Measurements from ENCODE around the gene RAB22A. TPM values are rescaled to one million over a fixed set of nuclear protein-coding genes. Genes with fewer than 3 reads are reported as not detected.

The RAB22A gene
- total RNA-seq, 1 donor from 2014 or later, result 17.4 TPM

DNA sequence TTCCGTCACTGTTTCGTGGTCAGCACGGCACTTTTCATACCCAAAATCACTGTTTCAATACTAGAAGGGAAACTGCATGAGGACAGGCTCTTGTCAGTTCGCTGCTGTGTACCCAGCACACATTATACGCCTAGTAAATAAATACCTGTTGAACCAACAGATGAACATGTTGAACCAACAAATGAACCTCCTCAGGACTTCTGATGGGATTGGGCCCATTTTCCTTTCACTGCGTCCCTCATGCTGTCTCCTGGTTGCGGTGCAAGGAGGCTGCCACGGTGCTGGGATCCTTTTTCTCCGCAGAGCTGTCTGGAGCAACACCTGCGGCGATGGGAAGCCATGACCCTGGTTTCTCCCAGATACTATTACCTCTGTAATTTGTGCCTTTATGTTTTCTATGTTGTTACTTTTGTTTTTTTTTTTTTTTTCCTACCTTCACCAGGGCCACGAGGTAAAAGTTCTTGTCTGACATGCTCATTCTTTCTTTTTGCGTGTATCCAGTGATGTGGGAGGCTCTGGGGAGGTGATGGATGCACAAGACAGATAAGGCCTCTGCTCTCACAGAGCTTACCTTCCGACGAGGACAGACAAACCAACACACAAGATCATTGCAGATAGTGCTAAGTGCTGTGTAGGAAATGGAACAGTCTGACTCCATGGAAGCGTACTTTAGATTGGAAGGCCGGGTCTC is 80.6 kb downstream of the RAB22A start:
- Mint-ChIP-seq H3K27ac (peak overlapping the region; percentile 93), H3K4me3 (peak overlapping the region; percentile 89), H3K9me3 (no peaks in the 10 kb centered on the region), H3K4me1 (peaks cover 35% of the 10 kb centered on the region), H3K36me3 (ENCODE audit: low read depth) (peaks cover 27% of the 10 kb centered on the region), H3K27me3 (peaks cover 7% of the 10 kb centered on the region)
- intact Hi-C loops (cut with micrococcal nuclease), result loop anchor here (1.0 to 5.0 kb wide), 5 partner anchors 19 to 998 kb away; partner anchors contain the start of genes RAB22A, RBM38 and STX16
- DNase-seq, result no peak

DNA sequence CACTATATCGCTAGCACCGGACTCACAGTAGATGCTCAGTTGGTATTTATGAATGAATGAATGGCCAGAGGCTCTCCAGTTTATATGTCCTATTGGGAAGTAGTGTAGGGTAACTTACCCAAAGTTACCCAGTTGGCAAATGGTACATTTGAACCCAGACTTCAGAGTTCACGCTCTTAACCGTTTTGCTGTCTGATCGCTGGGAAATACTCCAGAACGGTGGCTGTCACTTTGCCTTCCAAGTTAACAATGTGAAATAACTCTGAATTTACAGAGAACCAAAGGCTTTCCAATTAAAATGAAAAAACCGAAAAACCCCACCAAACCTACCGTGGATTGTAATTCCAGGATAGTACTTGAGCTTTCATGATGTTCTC is 81.1 kb downstream of the RAB22A start:
- Mint-ChIP-seq H3K27me3 (peaks cover 6% of the 10 kb centered on the region), H3K4me3 (peak overlapping the region; percentile 89), H3K27ac (peak overlapping the region; percentile 93), H3K9me3 (no peaks in the 10 kb centered on the region), H3K36me3 (ENCODE audit: low read depth) (peaks cover 27% of the 10 kb centered on the region), H3K4me1 (peaks cover 38% of the 10 kb centered on the region)
- intact Hi-C loops (cut with micrococcal nuclease), result no loop called here
- DNase-seq, result no peak

DNA sequence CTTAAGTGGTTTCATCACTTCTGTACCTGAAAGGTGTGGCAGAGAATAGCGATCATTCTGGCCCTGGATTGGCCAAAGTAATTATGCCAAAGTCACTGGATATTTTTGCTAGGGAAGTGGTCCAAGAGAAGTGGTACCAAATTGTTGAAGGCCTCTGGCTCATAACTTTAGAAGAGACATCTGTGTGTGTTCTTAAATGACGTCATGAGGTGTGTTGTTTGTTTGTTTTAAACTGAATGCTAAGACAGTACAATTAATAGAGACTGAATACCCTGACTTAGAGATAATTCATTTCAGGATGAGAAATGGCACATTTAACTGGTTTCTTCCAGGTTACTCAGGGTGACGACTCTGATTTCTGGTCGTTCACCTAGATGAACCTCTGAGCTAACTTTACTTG is 82.8 kb downstream of the RAB22A start:
- DNase-seq, result no peak
- no peaks in the 10 kb centered on the region for H3K9me3 Mint-ChIP-seq
- peaks cover 36% of the 10 kb centered on the region for H3K36me3 Mint-ChIP-seq (ENCODE audit: low read depth)
- intact Hi-C loops (cut with micrococcal nuclease), result no loop called here
- no peaks in the 10 kb centered on the region for H3K27me3 Mint-ChIP-seq
- peaks cover 47% of the 10 kb centered on the region for H3K4me1 Mint-ChIP-seq
- no peak overlapping the region for H3K27ac Mint-ChIP-seq
- H3K4me3 Mint-ChIP-seq, result peak overlapping the region; percentile 15

DNA sequence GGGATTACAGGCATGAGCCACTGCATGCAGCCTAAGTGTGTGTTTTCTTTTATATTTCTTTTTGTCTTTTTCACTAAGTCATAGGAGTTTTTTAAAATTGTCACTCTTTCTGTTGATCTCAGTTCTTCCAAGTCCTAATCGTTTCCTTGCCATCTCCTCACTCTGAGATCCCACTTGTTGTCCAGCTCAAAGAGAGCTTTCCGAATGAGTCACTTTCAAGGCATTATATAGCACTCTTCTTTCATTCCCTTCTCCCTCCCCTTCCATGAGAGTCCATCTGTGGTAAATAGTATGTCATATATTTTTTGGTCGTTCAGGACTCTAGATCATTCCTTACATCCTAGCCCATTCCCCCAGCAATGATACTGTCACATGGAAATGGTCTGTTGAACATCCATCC is 83.8 kb downstream of the RAB22A start:
- intact Hi-C loops (cut with micrococcal nuclease), result no loop called here
- Mint-ChIP-seq H3K36me3 (ENCODE audit: low read depth) (peaks cover 43% of the 10 kb centered on the region), H3K27me3 (no peaks in the 10 kb centered on the region), H3K27ac (no peak overlapping the region), H3K9me3 (no peaks in the 10 kb centered on the region), H3K4me3 (no peak overlapping the region), H3K4me1 (peaks cover 53% of the 10 kb centered on the region)
- no peak for DNase-seq

DNA sequence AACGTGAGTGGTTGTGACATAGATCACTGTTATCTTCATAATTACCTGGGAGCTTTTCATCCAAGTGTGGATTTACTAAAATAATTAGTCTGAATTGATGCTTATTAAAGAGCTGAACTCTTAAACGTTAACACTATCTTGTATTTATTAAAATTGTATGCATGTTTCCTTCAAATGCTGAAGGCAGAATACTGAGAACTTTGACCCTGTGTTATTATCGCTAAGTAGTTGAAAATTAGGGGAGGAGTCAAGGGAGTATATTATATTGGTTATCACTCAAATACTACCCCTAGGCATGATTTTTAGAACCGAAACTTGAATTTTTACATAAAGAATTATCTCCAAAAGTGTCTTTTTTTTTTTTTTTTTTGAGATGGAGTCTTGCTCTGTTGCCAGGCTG is 85.3 kb downstream of the RAB22A start:
- Mint-ChIP-seq H3K36me3 (ENCODE audit: low read depth) (peaks cover 50% of the 10 kb centered on the region), H3K9me3 (no peaks in the 10 kb centered on the region), H3K4me1 (peaks cover 60% of the 10 kb centered on the region), H3K4me3 (no peak overlapping the region), H3K27ac (no peak overlapping the region), H3K27me3 (no peaks in the 10 kb centered on the region)
- no peak for DNase-seq
- intact Hi-C loops (cut with micrococcal nuclease), result no loop called here

DNA sequence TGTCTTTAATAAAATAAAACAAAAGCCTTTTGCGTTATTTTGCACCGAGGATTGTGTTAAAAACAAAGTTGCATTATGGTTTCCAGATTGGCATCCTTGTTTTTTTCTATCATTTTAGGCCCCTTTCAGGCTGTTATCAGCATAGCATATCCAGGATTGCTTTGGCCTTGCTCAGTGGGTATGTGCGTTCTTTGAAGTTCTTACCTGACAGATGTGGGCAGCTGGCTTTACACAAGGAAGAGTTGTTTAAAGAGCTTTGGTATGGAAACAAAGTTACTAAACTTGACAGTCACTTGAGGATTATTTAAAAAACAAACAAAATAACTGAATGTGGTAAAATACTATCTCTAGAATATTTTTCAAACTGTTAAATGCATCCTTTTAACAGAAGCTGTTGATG is 86.1 kb downstream of the RAB22A start:
- Mint-ChIP-seq H3K36me3 (ENCODE audit: low read depth) (peaks cover 45% of the 10 kb centered on the region), H3K27ac (no peak overlapping the region), H3K27me3 (no peaks in the 10 kb centered on the region), H3K4me3 (no peak overlapping the region), H3K4me1 (peaks cover 59% of the 10 kb centered on the region), H3K9me3 (no peaks in the 10 kb centered on the region)
- DNase-seq, result no peak
- intact Hi-C loops (cut with micrococcal nuclease), result no loop called here

DNA sequence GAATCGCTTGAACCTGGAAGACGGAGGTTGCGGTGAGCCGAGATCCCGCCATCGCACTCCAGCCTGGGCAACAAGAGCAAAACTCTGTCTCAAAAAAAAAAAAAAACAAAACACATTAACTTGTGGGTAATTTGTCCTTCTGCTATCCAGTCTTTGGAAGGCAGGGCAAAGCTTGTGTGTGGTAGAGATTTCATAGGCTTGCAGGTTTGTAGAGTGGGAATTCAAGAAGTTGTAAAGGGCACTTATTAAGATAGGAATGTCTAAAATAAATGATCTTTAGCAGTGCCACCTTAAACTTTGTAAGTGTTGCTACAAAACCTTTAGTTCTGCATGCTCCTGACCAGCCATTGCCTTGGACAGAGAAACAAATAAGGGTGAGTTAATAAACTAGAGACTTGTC is 87.9 kb downstream of the RAB22A start:
- H3K27ac Mint-ChIP-seq, result no peak overlapping the region
- peaks cover 29% of the 10 kb centered on the region for H3K36me3 Mint-ChIP-seq (ENCODE audit: low read depth)
- H3K4me1 Mint-ChIP-seq, result peaks cover 46% of the 10 kb centered on the region
- no peaks in the 10 kb centered on the region for H3K27me3 Mint-ChIP-seq
- intact Hi-C loops (cut with micrococcal nuclease), result no loop called here
- H3K4me3 Mint-ChIP-seq, result no peak overlapping the region
- no peak for DNase-seq
- H3K9me3 Mint-ChIP-seq, result no peaks in the 10 kb centered on the region

DNA sequence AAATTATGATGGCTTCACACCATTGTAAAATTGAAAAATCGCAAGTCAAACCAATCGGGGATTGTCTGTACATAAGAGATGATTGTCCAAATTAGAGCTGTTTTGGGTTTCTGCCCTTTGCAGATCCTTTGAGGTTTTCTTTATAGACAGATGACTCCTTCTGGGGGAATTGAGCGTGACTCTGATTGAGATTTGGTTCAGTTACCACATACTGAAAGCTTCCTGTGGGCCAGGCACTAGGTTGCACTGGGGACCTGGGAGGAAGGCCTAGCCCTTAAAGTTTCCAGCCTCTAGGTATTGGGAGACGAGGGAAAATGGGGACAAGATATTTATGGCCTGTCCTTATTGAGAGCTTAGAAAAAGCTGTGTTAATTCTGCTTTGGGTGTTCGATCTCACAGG is 88.7 kb downstream of the RAB22A start:
- Mint-ChIP-seq H3K36me3 (ENCODE audit: low read depth) (peaks cover 25% of the 10 kb centered on the region), H3K4me3 (no peak overlapping the region), H3K4me1 (peaks cover 42% of the 10 kb centered on the region), H3K27me3 (no peaks in the 10 kb centered on the region), H3K27ac (peak overlapping the region; percentile 21), H3K9me3 (no peaks in the 10 kb centered on the region)
- DNase-seq, result no peak
- intact Hi-C loops (cut with micrococcal nuclease), result no loop called here

DNA sequence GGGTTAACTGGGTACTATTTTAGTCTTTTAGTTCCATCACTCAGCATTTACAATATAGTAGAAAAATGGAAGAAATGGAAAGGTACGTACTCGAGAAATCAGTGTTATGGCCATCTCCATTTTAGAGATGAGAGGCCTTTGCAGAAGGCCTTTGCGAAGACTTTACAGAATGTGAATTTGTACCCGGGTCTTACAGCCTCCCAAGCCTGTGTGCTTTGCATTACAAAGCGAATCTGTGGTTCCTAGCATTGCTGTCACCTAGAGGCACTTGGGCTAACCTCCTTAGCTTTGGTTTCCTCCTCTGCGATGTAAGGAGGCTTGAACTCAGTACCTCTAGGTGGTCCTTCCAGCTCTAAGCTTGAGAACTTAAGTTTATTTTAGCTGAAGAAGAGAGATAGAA is 90.4 kb downstream of the RAB22A start:
- no peak overlapping the region for H3K4me3 Mint-ChIP-seq
- no peak for DNase-seq
- H3K4me1 Mint-ChIP-seq, result peaks cover 34% of the 10 kb centered on the region
- H3K27ac Mint-ChIP-seq, result peak overlapping the region; percentile 27
- H3K36me3 Mint-ChIP-seq (ENCODE audit: low read depth), result peaks cover 23% of the 10 kb centered on the region
- H3K27me3 Mint-ChIP-seq, result no peaks in the 10 kb centered on the region
- intact Hi-C loops (cut with micrococcal nuclease), result no loop called here
- H3K9me3 Mint-ChIP-seq, result no peaks in the 10 kb centered on the region

DNA sequence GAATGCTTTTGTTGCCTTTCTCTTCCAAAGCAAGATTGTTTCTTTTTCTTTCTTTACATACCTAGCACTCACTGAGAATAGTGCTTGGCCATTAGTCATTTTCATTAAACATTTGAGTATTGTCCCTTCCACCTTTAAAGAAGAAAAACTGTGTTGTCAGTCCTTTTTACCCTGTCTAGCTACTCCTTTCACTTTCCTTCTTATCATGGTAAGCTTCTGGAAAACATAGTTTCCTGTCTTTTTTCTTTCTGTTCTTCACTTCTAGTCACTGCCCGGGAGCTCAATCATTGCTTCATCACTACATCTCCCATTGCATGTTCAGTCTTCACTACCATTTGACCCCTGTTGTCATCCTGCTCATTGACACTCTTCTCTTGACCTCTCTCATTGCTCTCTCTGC is 91.6 kb downstream of the RAB22A start:
- intact Hi-C loops (cut with micrococcal nuclease), result no loop called here
- Mint-ChIP-seq H3K4me3 (no peak overlapping the region), H3K4me1 (peaks cover 29% of the 10 kb centered on the region), H3K36me3 (ENCODE audit: low read depth) (peaks cover 22% of the 10 kb centered on the region), H3K9me3 (no peaks in the 10 kb centered on the region), H3K27me3 (no peaks in the 10 kb centered on the region), H3K27ac (no peak overlapping the region)
- no peak for DNase-seq

DNA sequence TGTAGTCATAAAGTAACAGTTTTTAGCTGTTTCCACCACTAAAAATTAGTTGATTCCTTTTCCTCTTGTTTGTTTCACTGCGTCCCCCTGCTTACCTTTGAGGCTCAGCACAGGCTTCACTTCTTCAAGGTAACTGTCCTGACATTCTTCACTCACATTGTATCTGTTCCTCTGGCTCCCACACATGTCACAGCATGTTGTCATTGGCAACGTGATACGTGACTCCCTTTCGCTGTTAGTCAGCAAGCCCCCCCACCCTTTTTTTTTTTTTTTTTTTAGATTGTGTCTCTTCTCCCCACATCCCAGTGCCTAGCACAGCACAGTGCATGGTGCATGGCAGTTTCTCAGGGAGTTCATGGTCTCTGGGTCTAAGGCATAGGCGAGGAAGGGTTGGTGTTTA is 92.8 kb downstream of the RAB22A start:
- no peak overlapping the region for H3K27ac Mint-ChIP-seq
- H3K36me3 Mint-ChIP-seq (ENCODE audit: low read depth), result peaks cover 16% of the 10 kb centered on the region
- DNase-seq, result no peak
- no peak overlapping the region for H3K4me3 Mint-ChIP-seq
- H3K4me1 Mint-ChIP-seq, result peaks cover 28% of the 10 kb centered on the region
- intact Hi-C loops (cut with micrococcal nuclease), result no loop called here
- H3K27me3 Mint-ChIP-seq, result no peaks in the 10 kb centered on the region
- H3K9me3 Mint-ChIP-seq, result no peaks in the 10 kb centered on the region

DNA sequence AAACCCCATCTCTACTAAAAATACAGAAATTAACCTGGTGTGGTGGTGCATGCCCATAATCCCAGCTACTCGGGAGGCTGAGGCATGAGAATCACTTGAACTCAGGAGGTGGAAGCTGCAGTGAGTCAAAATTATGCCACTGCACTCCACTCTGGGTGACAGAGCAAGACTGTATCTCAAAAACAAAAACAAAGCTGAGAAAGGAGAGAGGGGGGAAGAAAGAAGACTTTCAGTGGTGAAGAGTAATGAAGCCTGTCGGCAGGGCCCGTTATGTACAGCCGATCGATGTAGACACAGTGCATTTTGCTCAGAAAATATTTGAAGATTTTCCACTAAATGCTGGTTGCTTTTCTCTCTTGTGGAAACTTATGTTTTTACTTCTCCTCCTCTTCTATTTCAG is 93.3 kb downstream of the RAB22A start:
- H3K4me3 Mint-ChIP-seq, result no peak overlapping the region
- peaks cover 13% of the 10 kb centered on the region for H3K36me3 Mint-ChIP-seq (ENCODE audit: low read depth)
- peaks cover 30% of the 10 kb centered on the region for H3K4me1 Mint-ChIP-seq
- no peaks in the 10 kb centered on the region for H3K9me3 Mint-ChIP-seq
- H3K27me3 Mint-ChIP-seq, result no peaks in the 10 kb centered on the region
- intact Hi-C loops (cut with micrococcal nuclease), result no loop called here
- no peak for DNase-seq
- H3K27ac Mint-ChIP-seq, result no peak overlapping the region

DNA sequence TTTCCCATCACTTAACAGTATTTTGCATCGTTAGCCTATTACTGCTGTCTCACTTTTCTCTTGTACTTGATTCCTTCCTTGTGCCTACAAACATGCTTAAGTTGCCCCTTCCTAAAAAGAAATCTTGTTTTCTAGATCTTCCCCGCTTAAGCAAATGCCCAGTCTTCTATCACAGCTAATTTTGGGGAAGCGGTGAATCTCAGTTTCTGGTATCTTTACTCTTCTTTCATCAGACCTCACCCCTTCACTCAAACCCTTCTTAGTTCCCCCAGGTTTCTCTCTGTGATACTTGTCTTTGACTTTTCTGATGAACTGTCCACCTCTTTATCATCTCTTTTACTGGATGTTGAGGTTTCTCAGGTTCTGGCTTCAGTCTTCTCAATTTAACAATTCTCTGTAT is 93.8 kb downstream of the RAB22A start:
- no peaks in the 10 kb centered on the region for H3K9me3 Mint-ChIP-seq
- H3K27ac Mint-ChIP-seq, result no peak overlapping the region
- intact Hi-C loops (cut with micrococcal nuclease), result no loop called here
- H3K4me1 Mint-ChIP-seq, result peaks cover 30% of the 10 kb centered on the region
- DNase-seq, result no peak
- H3K27me3 Mint-ChIP-seq, result no peaks in the 10 kb centered on the region
- no peak overlapping the region for H3K4me3 Mint-ChIP-seq
- peaks cover 9% of the 10 kb centered on the region for H3K36me3 Mint-ChIP-seq (ENCODE audit: low read depth)

DNA sequence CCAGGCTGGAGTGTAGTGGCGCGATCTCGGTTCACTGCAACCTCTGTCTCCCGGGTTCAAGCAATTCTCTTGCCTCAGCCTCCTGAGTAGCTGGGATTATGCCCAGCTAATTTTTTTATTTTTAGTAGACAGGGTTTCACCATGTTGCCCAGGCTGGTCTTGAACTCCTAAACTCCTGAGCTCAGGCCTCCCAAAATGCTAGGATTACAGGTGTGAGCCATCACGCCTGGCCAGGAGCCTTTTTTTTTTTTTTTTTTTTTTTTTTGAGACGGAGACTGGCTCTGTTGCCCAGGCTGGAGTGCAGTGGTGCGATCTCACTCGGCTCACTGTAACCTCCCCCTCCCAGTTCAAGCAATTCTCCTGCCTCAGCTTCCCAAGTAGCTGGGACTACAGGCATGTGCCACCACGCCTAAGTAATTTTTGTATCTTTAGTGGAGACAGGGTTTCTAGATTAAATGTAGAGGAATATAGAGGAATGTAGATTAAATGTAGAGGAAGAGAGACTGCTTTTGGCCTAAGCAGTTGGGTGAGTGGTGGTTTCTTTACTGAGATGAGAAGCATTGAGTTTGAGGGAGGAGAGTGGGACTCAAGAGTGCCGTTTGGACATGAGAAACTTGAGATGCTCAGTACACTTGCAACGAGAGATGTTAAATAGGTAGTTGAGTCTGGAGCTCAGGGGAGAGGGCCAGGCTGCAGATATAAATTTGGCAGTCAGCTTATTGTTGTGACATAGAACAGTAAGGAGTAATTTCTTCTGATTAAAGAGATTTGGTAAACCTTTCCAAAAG is 96.2 kb downstream of the RAB22A start:
- Mint-ChIP-seq H3K4me1 (peaks cover 31% of the 10 kb centered on the region), H3K9me3 (no peaks in the 10 kb centered on the region), H3K27me3 (no peaks in the 10 kb centered on the region), H3K36me3 (ENCODE audit: low read depth) (peaks cover 2% of the 10 kb centered on the region), H3K4me3 (no peak overlapping the region), H3K27ac (no peak overlapping the region)
- no peak for DNase-seq
- intact Hi-C loops (cut with micrococcal nuclease), result no loop called here

Data from activated CD4-positive, alpha-beta T cell treated with anti-CD3 and anti-CD28 coated beads, Interleukin-2, amount 10 ng/mL, durations not matched to agents 24 days and 14 days (primary cell).